ENCODE data around the gene EML2. TPM values are rescaled to one million over a fixed set of nuclear protein-coding genes. Genes with fewer than 3 reads are reported as not detected.

The EML2 gene
- total RNA-seq, 2 experiments from 2014 or later, result 103 to 113 TPM

DNA sequence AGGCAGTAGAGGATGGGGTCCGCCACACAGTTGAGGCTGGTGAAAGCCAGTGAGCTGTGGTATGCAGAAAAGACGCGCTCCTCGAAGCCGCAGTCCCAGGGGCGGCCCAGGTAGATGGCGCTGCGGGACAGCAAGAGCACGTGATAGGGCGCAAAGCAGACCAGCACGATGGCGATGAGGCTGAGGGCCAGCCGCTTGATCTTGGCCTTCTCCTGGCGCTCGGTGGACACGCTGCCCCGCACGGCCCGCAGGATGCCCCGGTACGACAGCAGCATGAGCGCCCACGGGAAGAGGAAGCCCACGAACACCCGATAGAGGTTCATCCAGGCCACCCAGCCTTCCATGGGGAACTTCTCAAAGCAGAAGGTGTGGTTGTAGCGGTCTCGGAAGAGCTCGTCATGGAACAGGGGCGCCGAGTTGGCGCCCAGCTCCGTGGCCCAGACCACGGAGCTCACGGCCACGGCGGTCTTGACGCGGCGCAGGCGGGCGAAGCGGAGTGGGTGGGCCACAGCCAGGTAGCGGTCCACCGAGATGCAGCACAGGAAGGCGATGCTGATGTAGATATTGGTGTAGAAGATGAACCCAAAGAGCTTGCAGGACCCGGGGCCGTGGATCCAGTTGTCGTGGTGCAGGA lies 48.1 kb downstream of the EML2 start:
- DNase-seq, result peak; percentile 70
- no peak overlapping the region for H3K27ac Mint-ChIP-seq
- H3K27me3 Mint-ChIP-seq, result peaks cover 36% of the 10 kb centered on the region
- POLR2A ChIA-PET, result interaction anchor here (1.1 kb wide), 1 partner anchor 13 kb away, joined by 4 read pairs; no protein-coding TSS in a partner anchor
- peak; percentile 89 for ATAC-seq
- CTCF ChIA-PET, result interaction anchor here (0.8 to 1.4 kb wide), 5 partner anchors 14 to 126 kb away, joined by 3 to 5 read pairs (median 3); no protein-coding TSS in a partner anchor
- intact Hi-C loops (cut with micrococcal nuclease), result no loop called here
- no peaks in the 10 kb centered on the region for H3K36me3 Mint-ChIP-seq (ENCODE audit: low read depth)
- H3K9me3 Mint-ChIP-seq, result no peaks in the 10 kb centered on the region
- no peak overlapping the region for H3K4me3 Mint-ChIP-seq
- H3K4me1 Mint-ChIP-seq (ENCODE audit: low read depth), result peaks cover 11% of the 10 kb centered on the region
- TF ChIP-seq, protein P1, sequence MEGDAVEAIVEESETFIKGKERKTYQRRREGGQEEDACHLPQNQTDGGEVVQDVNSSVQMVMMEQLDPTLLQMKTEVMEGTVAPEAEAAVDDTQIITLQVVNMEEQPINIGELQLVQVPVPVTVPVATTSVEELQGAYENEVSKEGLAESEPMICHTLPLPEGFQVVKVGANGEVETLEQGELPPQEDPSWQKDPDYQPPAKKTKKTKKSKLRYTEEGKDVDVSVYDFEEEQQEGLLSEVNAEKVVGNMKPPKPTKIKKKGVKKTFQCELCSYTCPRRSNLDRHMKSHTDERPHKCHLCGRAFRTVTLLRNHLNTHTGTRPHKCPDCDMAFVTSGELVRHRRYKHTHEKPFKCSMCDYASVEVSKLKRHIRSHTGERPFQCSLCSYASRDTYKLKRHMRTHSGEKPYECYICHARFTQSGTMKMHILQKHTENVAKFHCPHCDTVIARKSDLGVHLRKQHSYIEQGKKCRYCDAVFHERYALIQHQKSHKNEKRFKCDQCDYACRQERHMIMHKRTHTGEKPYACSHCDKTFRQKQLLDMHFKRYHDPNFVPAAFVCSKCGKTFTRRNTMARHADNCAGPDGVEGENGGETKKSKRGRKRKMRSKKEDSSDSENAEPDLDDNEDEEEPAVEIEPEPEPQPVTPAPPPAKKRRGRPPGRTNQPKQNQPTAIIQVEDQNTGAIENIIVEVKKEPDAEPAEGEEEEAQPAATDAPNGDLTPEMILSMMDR (IDR thresholded peaks at IDR 0.05), result peak; percentile 52

GRCh38 chr19:45590300-45591003 lies 48.7 kb downstream of the EML2 start:
- Mint-ChIP-seq H3K4me1 (ENCODE audit: low read depth) (peaks cover 13% of the 10 kb centered on the region), H3K4me3 (no peak overlapping the region), H3K9me3 (no peaks in the 10 kb centered on the region), H3K36me3 (ENCODE audit: low read depth) (no peaks in the 10 kb centered on the region), H3K27me3 (peaks cover 37% of the 10 kb centered on the region), H3K27ac (no peak overlapping the region)
- POLR2A ChIA-PET, result interaction anchor here (1.1 kb wide), 1 partner anchor 14 kb away, joined by 4 read pairs; no protein-coding TSS in a partner anchor
- ATAC-seq, result no peak
- DNase-seq, result no peak
- CTCF ChIA-PET, result interaction anchor here (0.8 to 1.4 kb wide), 5 partner anchors 14 to 127 kb away, joined by 3 to 5 read pairs (median 3); no protein-coding TSS in a partner anchor
- TF ChIP-seq, protein P1 (IDR thresholded peaks at IDR 0.05), result no peak
- intact Hi-C loops (cut with micrococcal nuclease), result no loop called here

DNA sequence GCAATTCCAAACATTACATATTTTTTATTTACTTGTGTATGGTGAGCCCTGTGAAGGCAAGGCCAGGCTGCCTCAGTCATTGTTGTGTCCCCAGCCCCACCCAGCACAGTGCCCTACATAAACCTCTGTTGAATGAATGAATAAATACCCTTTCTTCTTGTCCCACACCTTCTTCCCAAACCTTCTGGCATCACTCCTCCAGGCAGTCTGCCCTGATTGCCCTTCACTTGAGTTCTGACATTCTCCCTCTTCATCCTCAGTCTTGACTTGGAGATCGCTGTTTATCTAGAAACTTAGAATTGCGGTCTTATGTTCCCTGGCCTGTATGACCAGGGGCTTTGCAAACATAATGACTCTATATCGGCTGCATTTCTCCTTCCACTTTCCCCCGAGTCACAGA lies 49.4 kb downstream of the EML2 start:
- DNase-seq (no peak), ATAC-seq (no peak)
- Mint-ChIP-seq H3K9me3 (no peaks in the 10 kb centered on the region), H3K27me3 (peaks cover 34% of the 10 kb centered on the region), H3K27ac (no peak overlapping the region), H3K4me1 (ENCODE audit: low read depth) (peaks cover 17% of the 10 kb centered on the region), H3K36me3 (ENCODE audit: low read depth) (no peaks in the 10 kb centered on the region), H3K4me3 (no peak overlapping the region)
- ChIA-PET POLR2A (no interaction called here), CTCF (no interaction called here)
- intact Hi-C loops (cut with micrococcal nuclease), result no loop called here
- TF ChIP-seq, protein P1 (IDR thresholded peaks at IDR 0.05), result no peak

- CTCF ChIA-PET, result no interaction called here
- Mint-ChIP-seq H3K9me3 (no peaks in the 10 kb centered on the region), H3K36me3 (ENCODE audit: low read depth) (peaks cover 6% of the 10 kb centered on the region), H3K4me3 (no peak overlapping the region), H3K27ac (no peak overlapping the region), H3K4me1 (ENCODE audit: low read depth) (peaks cover 20% of the 10 kb centered on the region), H3K27me3 (peaks cover 31% of the 10 kb centered on the region)
- TF ChIP-seq, protein P1 (IDR thresholded peaks at IDR 0.05), result no peak
- ATAC-seq, result no peak
- DNase-seq, result no peak
- intact Hi-C loops (cut with micrococcal nuclease), result no loop called here
- POLR2A ChIA-PET, result no interaction called here
Observed at GRCh38 chr19:45587873-45588272, 51.3 kb downstream of the EML2 start.

GRCh38 chr19:45585158-45585577 lies 54.0 kb downstream of the EML2 start:
- DNase-seq (no peak), ATAC-seq (no peak)
- H3K4me3 Mint-ChIP-seq, result peak overlapping the region; percentile 91
- peaks cover 14% of the 10 kb centered on the region for H3K27me3 Mint-ChIP-seq
- POLR2A ChIA-PET, result interaction anchor here (0.6 to 2.3 kb wide), 3 partner anchors 16 to 56 kb away, joined by 3 to 21 read pairs (median 3); partner anchors contain the start of gene EML2
- peaks cover 10% of the 10 kb centered on the region for H3K36me3 Mint-ChIP-seq (ENCODE audit: low read depth)
- TF ChIP-seq, protein P1 (IDR thresholded peaks at IDR 0.05), result no peak
- H3K27ac Mint-ChIP-seq, result peak overlapping the region; percentile 99
- CTCF ChIA-PET, result interaction anchor here (0.9 to 3.2 kb wide), 3 partner anchors 27 to 108 kb away, joined by 3 to 15 read pairs (median 3); partner anchors contain the start of gene QPCTL
- no peaks in the 10 kb centered on the region for H3K9me3 Mint-ChIP-seq
- H3K4me1 Mint-ChIP-seq (ENCODE audit: low read depth), result peaks cover 17% of the 10 kb centered on the region
- intact Hi-C loops (cut with micrococcal nuclease), result no loop called here

Measured in activated CD8-positive, alpha-beta T cell treated with anti-CD3 and anti-CD28 coated beads for 36 hours (primary cell).